ENCODE results near the gene HLA-DQA2. TPM values are rescaled to one million over a fixed set of nuclear protein-coding genes. Genes with fewer than 3 reads are reported as not detected.
"Not testable (repeated sequence)": the region's sequence is repeated elsewhere in the genome, so short reads cannot be mapped to it uniquely, and the experiment has no call there.

Gene HLA-DQA2
- polyA plus RNA-seq, 10 donors, result 0.14 to 0.69 (median 0.53) TPM; not detected in 4

GRCh38 chr6:32779036-32779435 is 37.8 kb downstream of the HLA-DQA2 start:
- no peak for DNase-seq

GRCh38 chr6:32782923-32783322 is 41.7 kb downstream of the HLA-DQA2 start:
- DNase-seq, result not testable (repeated sequence)

DNA sequence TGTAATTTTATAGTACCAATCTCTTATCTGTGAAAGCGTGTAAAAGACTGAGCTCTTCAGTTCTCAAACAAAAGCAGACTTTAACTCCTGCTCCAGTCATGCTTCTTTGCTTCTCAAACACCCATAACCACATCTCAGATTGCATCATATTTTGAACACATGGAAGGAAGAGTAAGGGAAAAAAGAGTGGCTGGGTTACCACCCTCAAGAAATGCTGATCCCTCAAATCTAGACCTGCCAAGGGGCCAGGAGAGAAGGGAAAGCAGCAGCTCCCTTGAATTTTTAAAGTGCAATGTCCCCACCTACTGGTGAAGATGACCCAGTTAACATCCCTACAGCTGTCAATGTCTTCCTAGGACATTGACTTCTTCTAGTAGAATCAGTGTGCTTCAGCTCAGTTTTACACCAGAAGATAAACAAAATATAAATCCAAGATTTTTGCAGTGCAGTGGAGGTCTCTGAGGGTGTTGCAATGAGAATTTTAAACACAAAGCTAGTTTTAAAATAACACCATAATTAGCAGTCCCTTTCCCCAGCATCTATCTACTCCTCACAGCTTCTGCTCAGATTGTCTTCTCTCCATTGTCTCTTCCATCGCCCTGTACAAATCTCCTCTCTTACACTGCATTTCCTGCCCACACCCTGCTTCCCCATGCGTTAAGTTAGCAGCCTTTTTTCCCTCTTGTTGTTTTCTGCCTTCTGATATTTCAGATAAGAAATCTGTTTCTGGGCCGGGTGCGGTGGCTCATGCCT is 44.8 kb downstream of the HLA-DQA2 start:
- DNase-seq, result peak; percentile 46 to 76 (median 54)

GRCh38 chr6:32790306-32790705 is 49.1 kb downstream of the HLA-DQA2 start:
- DNase-seq, result no peak

DNA sequence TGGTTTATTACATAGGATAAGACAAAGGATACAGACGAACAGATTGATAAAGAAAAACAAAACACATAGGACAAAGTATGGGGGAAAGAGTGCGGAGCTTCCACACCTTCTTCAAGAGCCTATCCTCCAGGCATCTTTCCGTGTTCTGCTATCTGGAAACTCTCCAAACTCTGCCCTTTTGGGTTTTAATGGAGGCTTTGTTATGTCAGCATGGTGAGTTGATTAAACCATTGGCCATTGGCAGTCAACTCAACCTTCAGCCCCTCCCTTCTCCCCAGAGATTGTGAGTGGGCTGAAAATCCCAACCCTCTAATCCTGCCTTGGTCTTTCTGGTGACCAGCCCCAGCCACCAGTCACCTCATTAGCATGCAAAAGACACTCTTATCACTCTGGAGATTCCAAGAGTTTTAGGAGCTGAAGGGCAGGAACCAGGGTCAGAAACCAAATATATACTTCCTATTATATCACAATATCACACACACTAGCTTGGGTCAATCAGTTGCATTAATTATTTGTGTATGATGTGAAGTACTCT is 51.8 kb downstream of the HLA-DQA2 start:
- no peak for DNase-seq

- DNase-seq, result peak in 1 of 3 donors; percentile 9
Measured at GRCh38 chr6:32794510-32794909, 53.3 kb downstream of the HLA-DQA2 start.

Other genes with a start within 250 kb of the HLA-DQA2 start
- 10 to 100 TPM in 3 of 10 donors, 1 to 10 TPM in 7; 1.1 to 19.3 (median 2.9) TPM for gene HLA-DRB5, start 211.1 kb upstream of the HLA-DQA2 start, polyA plus RNA-seq (ENCODE audit: insufficient read length in 10 of 10)
- gene HLA-DRB1, start 151.5 kb upstream of the HLA-DQA2 start, polyA plus RNA-seq (ENCODE audit: insufficient read length in 10 of 10), result 10 to 100 TPM in 6 of 10 donors, 1 to 10 TPM in 4; 3.9 to 22.6 (median 11.4) TPM
- gene HLA-DQA1, start 104.0 kb upstream of the HLA-DQA2 start, polyA plus RNA-seq (ENCODE audit: insufficient read length in 10 of 10), result 1 to 10 TPM in 9 of 10 donors, under 1 TPM in 1; 0.89 to 6.0 (median 2.5) TPM
- gene HLA-DQB1, start 74.7 kb upstream of the HLA-DQA2 start, polyA plus RNA-seq (ENCODE audit: insufficient read length in 10 of 10), result 1 to 10 TPM in 9 of 10 donors, under 1 TPM in 1; 0.84 to 6.4 (median 2.3) TPM
- under 1 TPM in 6 of 10 donors, not detected in 4; 0.17 to 0.70 (median 0.32) TPM for gene HLA-DQB2, start 22.1 kb downstream of the HLA-DQA2 start, polyA plus RNA-seq (ENCODE audit: insufficient read length in 10 of 10)
- gene HLA-DOB, start 75.6 kb downstream of the HLA-DQA2 start, polyA plus RNA-seq (ENCODE audit: insufficient read length in 10 of 10), result under 1 TPM in 7 of 10 donors, not detected in 3; 0.15 to 0.61 (median 0.25) TPM
- 1 to 10 TPM; 3.5 to 8.5 (median 5.8) TPM for gene TAP2, start 97.3 kb downstream of the HLA-DQA2 start, polyA plus RNA-seq (ENCODE audit: insufficient read length in 10 of 10)
- 10 to 100 TPM; 12.0 to 20.3 (median 14.7) TPM for gene PSMB8, start 102.7 kb downstream of the HLA-DQA2 start, polyA plus RNA-seq (ENCODE audit: insufficient read length in 10 of 10)
- 10 to 100 TPM in 4 of 10 donors, 1 to 10 TPM in 6; 7.6 to 11.6 (median 9.9) TPM for gene TAP1, start 112.3 kb downstream of the HLA-DQA2 start, polyA plus RNA-seq (ENCODE audit: insufficient read length in 10 of 10)
- gene PSMB9, start 112.8 kb downstream of the HLA-DQA2 start, polyA plus RNA-seq (ENCODE audit: insufficient read length in 10 of 10), result 1 to 10 TPM; 2.9 to 8.8 (median 5.2) TPM
- gene HLA-DMB, start 199.6 kb downstream of the HLA-DQA2 start, polyA plus RNA-seq (ENCODE audit: insufficient read length in 10 of 10), result 1 to 10 TPM; 2.6 to 9.0 (median 4.8) TPM
- 10 to 100 TPM in 2 of 10 donors, 1 to 10 TPM in 8; 2.0 to 19.2 (median 5.0) TPM for gene HLA-DMA, start 211.7 kb downstream of the HLA-DQA2 start, polyA plus RNA-seq (ENCODE audit: insufficient read length in 10 of 10)
- gene BRD2, start 227.2 kb downstream of the HLA-DQA2 start, polyA plus RNA-seq (ENCODE audit: insufficient read length in 10 of 10), result 100 to 1,000 TPM; 138 to 187 (median 160) TPM

All from muscle of back (tissue), 11 donors.